Measurements from ENCODE around the gene LRP1B.

LRP1B gene

GRCh38 chr2:141652308-141652707 lies 478.5 kb downstream of the LRP1B start:
- ATAC-seq: no peak
- TF ChIP-seq ZNF8 (CRISPR knock-in tag; IDR thresholded peaks at IDR 0.05) (no peak), PPARA (CRISPR knock-in tag; IDR thresholded peaks at IDR 0.05; ENCODE audit: borderline replicate concordance) (no peak), ZNF70 (CRISPR knock-in tag; IDR thresholded peaks at IDR 0.05) (no peak), OSR1 (CRISPR knock-in tag; IDR thresholded peaks at IDR 0.05) (no peak)

- no peak for ATAC-seq
- TF ChIP-seq PATZ1 (CRISPR knock-in tag; IDR thresholded peaks at IDR 0.05; ENCODE audit: borderline replicate concordance) (no peak), CSDC2 (CRISPR knock-in tag; IDR thresholded peaks at IDR 0.05) (no peak), ZNF70 (CRISPR knock-in tag; IDR thresholded peaks at IDR 0.05) (no peak), CREB5 (CRISPR knock-in tag; IDR thresholded peaks at IDR 0.05; ENCODE audit: low read depth) (no peak), ZNF565 (CRISPR knock-in tag; conservative IDR thresholded peaks at IDR 0.05; ENCODE audit: low read depth) (no peak), ESRRG (CRISPR knock-in tag; IDR thresholded peaks at IDR 0.05) (no peak), TCF4 (CRISPR knock-in tag; IDR thresholded peaks at IDR 0.05; ENCODE audit: borderline replicate concordance) (no peak), TSHZ2 (CRISPR knock-in tag; IDR thresholded peaks at IDR 0.05) (no peak), OSR1 (CRISPR knock-in tag; IDR thresholded peaks at IDR 0.05) (no peak), GLIS3 (CRISPR knock-in tag; IDR thresholded peaks at IDR 0.05) (no peak), ZFP3 (CRISPR knock-in tag; IDR thresholded peaks at IDR 0.05) (no peak), CSRNP3 (CRISPR knock-in tag; IDR thresholded peaks at IDR 0.05) (no peak), PPARA (CRISPR knock-in tag; IDR thresholded peaks at IDR 0.05; ENCODE audit: borderline replicate concordance) (no peak), ZNF8 (CRISPR knock-in tag; IDR thresholded peaks at IDR 0.05) (no peak), ZFP30 (CRISPR knock-in tag; IDR thresholded peaks at IDR 0.05) (no peak)
- TF ChIP-seq, protein P1, sequence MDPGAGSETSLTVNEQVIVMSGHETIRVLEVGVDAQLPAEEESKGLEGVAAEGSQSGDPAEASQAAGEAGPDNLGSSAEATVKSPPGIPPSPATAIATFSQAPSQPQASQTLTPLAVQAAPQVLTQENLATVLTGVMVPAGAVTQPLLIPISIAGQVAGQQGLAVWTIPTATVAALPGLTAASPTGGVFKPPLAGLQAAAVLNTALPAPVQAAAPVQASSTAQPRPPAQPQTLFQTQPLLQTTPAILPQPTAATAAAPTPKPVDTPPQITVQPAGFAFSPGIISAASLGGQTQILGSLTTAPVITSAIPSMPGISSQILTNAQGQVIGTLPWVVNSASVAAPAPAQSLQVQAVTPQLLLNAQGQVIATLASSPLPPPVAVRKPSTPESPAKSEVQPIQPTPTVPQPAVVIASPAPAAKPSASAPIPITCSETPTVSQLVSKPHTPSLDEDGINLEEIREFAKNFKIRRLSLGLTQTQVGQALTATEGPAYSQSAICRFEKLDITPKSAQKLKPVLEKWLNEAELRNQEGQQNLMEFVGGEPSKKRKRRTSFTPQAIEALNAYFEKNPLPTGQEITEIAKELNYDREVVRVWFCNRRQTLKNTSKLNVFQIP (CRISPR knock-in tag; IDR thresholded peaks at IDR 0.05; ENCODE audit: borderline replicate concordance, low read depth): no peak
These were observed 483.5 kb downstream of the LRP1B start for GRCh38 chr2:141647353-141647752.

DNA sequence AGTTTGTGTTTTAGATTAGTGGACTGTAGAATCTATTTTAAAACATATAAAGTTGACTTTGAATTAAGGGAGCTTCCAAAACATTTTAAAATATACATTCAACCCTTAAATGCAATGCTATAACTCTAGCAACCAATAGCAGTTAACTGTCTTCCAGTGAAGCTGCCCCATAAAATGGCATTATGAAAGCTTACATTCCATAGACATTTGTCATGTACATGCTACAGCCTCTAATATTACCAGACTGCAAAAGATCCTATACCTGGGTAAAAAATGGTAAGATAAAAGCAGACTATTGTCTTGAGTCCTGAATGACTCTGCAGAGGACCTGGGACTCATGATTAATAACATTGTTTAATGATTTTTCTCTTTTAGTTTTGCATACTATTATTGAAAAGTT lies 489.4 kb downstream of the LRP1B start:
- peak; percentile 78 for ATAC-seq
- TF ChIP-seq ZFP30 (CRISPR knock-in tag; IDR thresholded peaks at IDR 0.05) (no peak), CREB5 (CRISPR knock-in tag; IDR thresholded peaks at IDR 0.05; ENCODE audit: low read depth) (no peak), PATZ1 (CRISPR knock-in tag; IDR thresholded peaks at IDR 0.05; ENCODE audit: borderline replicate concordance) (no peak), CSDC2 (CRISPR knock-in tag; IDR thresholded peaks at IDR 0.05) (no peak), TOX (CRISPR knock-in tag; IDR thresholded peaks at IDR 0.05; ENCODE audit: borderline replicate concordance) (no peak), ISL1 (CRISPR knock-in tag; IDR thresholded peaks at IDR 0.05) (no peak)
- TF ChIP-seq, protein P1 (CRISPR knock-in tag; IDR thresholded peaks at IDR 0.05; ENCODE audit: borderline replicate concordance, low read depth): no peak

Measured in SK-N-SH treated with all-trans-retinoic acid at 6 μM for 48 hours (cell line).